ENCODE measurements around the gene MACROH2A1.

GRCh38 chr5:135327429-135328127 is 71.5 kb downstream of the MACROH2A1 start:
- no peak for TF ChIP-seq CTCF (IDR thresholded peaks at IDR 0.05; ENCODE audit: low read length)
- TF ChIP-seq EZH2 (optimal IDR thresholded peaks at IDR 0.05; ENCODE audit: low read depth, low read length): no peak
- no peak for TF ChIP-seq EZH2phosphoT487 (IDR thresholded peaks at IDR 0.05; ENCODE audit: low read length)
